ENCODE data around the gene PDZK1IP1.
"Not testable (repeated sequence)": the region's sequence is repeated elsewhere in the genome, so short reads cannot be mapped to it uniquely, and the experiment has no call there.

Gene PDZK1IP1

DNA sequence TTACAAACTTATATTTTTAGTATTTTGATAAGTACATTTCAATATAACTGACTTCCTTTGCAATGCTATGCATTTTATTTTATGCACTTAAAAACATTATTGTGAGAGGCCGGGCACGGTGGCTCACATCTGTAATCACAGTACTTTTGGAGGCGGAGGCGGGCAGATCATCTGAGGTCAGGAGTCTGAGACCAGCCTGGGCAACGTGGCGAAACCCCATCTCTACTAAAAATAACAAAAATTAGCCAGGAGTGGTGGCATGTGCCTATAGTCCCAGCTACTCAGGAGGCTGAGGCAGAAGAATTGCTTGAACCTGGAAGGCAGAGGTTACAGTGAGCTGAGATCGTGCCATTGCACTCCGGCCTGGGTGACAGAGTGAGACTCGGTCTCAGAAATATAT lies 6.1 kb upstream of the PDZK1IP1 start:
- not testable (repeated sequence) for DNase-seq

DNA sequence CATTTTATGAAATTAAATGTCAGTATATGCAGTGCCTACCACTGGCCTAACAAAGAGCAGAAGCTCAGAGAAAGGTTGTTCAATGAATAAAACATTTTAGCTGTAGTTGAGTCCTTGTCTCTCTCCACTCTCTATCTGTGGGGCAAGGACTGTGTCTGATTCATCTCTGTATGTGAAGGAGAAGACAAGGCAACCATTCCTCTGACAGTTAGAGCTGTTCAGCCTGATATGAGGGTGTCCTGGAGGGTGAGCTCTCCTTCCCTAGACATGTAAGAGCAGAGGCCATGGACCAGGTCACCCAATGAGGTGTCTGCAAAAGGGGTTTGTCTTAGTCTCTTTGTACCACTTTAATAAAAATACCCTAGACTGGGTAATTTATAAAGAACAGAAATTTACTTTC lies 4.5 kb upstream of the PDZK1IP1 start:
- no peak for DNase-seq

DNA sequence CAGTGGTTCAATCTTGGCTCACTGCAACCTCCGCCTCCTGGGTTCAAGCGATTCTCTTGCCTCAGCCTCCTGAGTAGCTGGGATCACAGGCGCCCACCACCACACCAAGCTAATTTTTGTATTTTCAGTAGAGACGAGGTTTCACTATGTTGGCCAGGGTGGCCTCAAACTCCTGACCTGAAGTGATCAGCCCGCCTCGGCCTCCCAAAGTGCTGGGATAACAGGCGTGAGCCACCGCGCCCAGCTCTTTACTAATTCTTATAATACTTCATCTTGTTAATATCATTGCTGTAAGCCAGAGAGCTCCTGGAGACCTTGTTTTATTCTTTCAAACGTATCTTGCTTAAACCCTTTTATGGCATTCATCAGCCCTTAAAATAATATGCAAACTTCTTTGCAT lies 3.7 kb upstream of the PDZK1IP1 start:
- not testable (repeated sequence) for DNase-seq

- peak; percentile 56 to 83 for DNase-seq
Observed at GRCh38 chr1:47192458-47193384, 2.9 kb upstream of the PDZK1IP1 start.

DNA sequence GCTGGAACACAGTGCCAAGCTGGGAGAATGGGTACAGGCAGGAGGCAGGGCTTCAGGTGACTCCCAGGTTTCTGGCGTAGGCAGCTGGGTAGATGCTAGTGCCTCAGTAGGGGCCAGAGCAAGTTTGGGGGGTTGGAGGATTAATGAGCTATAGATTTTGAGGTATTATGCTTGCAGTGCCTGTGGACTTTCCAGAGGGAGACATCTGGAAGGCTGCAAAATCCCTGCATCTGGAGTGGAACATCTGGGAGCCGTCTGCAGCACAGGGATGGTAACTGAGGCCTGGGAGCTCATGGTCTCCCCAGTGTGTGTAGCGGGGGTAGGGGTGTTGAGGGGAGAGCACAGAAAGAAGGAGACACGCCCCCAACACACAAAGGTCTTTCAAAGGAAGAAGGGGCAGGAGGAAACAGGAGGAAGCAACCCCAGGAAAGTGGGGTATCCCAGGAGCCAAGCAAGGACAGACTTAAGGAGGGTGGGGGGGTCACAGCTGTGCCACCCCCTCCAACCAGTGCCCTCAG lies 2.2 kb upstream of the PDZK1IP1 start:
- DNase-seq: no peak

DNA sequence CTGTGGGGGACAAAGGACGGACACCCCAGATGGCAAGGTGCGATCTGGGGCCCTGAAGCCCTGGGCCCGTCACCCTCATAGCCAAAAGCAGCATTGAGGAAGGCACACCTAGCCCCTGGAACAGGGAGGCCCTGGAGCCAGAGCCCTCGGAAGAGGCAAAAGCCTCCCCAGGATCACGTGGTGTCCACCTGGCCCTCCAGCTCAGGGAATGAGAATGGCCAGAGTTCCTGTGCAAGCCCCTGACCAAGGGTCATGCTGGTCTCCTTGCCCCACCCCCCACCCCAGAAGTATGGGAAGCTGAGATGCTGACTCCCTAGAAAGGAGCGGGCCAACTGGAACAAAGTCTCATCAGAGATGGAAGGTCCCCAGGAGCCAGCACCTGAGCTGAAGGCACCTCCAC lies 1.0 kb upstream of the PDZK1IP1 start:
- DNase-seq: no peak

DNA sequence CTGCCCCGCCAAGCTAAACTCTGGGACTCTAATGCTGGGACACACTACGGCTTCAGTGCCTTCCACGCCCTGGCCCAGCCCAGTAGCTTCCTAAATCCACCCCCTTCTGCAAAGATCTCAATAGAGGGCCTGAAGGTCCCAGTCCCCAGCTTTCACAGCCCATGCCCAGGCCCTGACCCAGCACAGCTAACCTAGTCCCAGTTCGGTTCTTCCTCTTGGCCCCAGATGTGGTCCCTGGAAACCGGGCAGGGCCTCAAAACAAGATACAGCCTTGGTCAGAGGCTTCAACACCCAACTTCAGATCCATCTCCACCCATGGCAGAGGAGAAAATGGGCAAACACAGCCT lies 646 bp upstream of the PDZK1IP1 start:
- DNase-seq: no peak

GRCh38 chr1:47188791-47189785 lies 748 bp downstream of the PDZK1IP1 start:
- DNase-seq: no peak

GRCh38 chr1:47187926-47188250 lies 1.9 kb downstream of the PDZK1IP1 start:
- no peak for DNase-seq

- DNase-seq: no peak
Observed at GRCh38 chr1:47187231-47187925, 2.5 kb downstream of the PDZK1IP1 start.

DNA sequence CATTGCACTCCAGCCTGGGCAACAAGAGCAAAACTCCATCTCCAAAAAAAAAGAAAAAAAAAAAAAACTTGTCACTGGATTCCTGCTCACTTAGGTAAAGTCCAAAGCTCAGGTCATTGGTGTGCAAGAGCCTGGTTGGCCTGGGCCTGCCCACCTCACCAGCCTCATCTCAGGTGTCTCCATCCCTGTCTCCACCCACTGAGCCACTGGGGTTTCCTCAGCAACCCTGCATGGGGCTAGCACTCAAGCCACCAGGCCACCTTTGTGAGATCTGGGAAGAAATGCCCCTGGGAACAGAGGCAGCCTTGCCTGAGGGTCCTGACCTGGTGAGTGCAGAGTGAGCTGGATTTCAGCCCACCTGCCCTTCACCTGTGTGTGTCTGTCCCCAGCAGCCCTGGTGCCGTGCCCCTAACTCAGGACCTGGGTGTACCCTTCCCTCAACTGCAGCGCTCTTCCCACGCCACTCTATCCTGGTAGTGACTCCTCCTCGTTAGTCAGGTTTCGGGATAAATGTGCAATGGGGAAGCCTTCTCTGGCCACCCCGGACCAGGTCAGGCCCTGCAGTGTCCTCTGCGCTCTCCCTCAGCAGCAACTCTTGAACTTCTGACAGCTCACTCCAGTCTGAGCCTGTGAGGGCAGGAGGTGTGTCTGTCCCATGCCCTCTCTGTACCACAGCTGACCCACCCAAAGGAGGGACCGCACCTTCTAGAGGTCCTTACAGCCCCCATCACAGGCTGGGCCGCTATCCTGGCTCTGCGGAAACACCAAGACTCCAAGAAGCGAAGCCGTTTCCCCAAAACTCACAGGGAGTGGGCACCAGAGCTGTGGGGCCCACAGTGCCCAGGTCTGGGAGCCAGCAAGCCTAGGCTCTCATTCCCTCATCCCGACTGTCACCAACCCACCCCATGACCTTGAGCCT lies 3.3 kb downstream of the PDZK1IP1 start:
- no peak for DNase-seq

DNA sequence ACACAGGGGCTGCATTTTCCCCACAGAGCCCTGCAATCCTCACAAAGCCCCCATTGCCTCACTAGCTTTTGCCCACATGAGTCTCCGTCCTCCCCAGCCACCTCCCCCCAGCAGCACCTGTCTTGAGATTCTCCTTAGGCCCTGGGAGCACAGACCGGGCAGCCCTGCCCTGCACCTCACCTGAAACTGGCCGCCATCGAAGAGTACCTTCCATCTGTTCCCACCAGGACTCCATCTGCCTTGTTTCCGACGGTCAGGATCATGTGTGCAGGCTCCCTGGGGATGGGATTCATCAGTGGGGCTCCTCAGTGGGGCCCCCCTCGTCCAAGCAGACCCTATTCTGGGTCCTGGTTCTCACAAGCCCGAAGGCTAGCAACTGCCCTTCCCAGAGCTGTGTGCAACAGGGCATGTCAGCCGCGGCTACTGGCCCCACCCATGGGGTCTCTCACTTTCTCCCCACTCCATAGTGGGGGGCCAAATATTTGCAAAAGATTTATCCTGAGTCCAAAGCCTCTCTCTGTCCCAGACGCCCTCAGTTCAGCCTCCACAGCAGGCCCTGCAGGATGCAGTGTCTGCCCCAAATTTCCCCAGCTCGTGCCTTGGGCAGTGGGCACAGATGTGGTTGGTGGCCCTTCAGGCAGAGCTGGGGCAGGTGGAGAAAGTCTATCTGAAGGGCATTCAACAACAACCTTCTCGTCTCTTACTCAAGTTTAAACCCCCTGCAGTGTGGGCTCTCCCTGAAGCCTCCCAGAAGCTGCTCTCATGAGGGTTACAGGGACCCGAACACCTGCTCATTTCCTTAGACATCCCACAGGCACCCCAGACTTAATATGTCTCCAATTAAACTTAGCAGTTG lies 4.8 kb downstream of the PDZK1IP1 start:
- DNase-seq: no peak

DNA sequence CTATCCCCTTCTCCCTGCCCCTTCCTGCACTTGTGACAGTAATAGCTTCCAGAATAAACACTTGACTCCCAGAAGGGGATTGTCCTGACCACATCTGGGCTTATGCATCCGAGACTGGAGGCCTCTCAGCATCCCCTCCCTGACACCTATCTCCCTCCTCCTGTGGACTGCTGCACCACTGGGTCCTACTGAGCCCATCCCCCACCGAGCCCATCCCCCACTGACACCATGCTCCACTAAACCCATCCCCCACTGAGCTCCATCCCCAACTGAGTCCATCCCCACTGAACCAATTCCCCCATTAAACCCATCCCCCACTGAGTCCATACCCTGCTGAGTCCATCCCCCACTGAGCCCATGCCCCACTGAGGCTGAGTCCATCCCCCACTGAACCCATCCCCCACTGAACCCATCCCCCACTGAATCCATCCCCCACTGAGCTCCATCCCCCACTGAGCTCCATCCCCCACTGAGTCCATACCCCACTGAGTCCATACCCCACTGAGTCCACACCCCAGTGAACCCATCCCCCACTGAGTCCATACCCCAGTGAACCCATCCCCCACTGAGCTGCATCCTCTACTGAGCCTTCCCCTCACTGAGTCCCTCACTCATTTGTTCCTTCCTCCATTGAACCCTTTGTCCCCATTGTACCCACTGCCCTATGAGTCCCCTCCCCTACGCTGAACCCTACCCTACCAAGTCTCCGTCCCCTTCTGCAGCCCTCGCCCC lies 5.6 kb downstream of the PDZK1IP1 start:
- DNase-seq: no peak

GRCh38 chr1:47183308-47184089 lies 6.3 kb downstream of the PDZK1IP1 start:
- DNase-seq: no peak

GRCh38 chr1:47182676-47183235 lies 7.1 kb downstream of the PDZK1IP1 start:
- no peak for DNase-seq

- DNase-seq: no peak
Observed at GRCh38 chr1:47181955-47182675, 7.7 kb downstream of the PDZK1IP1 start.

- DNase-seq: no peak
Observed at GRCh38 chr1:47181095-47181954, 8.5 kb downstream of the PDZK1IP1 start.
